Stimulated activated CD4-positive, alpha-beta T cell treated with anti-CD3 and anti-CD28 coated beads, TNF-alpha, amount 100 ng/mL, for 4 hours (primary cell): ENCODE data around the gene DDX53.

Source experiments
- DNase-seq, 3 experiments: peaks; one replicate each; pipeline ENCODE4 v3.0.0-alpha.2; 2020; ENCODE audit warnings: low read depth in 3 of 3

Gene DDX53

GRCh38 chrX:22999696-23000223, at the start of gene DDX53:
Gene DDX53 (plus strand): TSS chrX:22999960. CDS start chrX:23000058, 98 bp downstream.
- DNase-seq: no peak

DNA sequence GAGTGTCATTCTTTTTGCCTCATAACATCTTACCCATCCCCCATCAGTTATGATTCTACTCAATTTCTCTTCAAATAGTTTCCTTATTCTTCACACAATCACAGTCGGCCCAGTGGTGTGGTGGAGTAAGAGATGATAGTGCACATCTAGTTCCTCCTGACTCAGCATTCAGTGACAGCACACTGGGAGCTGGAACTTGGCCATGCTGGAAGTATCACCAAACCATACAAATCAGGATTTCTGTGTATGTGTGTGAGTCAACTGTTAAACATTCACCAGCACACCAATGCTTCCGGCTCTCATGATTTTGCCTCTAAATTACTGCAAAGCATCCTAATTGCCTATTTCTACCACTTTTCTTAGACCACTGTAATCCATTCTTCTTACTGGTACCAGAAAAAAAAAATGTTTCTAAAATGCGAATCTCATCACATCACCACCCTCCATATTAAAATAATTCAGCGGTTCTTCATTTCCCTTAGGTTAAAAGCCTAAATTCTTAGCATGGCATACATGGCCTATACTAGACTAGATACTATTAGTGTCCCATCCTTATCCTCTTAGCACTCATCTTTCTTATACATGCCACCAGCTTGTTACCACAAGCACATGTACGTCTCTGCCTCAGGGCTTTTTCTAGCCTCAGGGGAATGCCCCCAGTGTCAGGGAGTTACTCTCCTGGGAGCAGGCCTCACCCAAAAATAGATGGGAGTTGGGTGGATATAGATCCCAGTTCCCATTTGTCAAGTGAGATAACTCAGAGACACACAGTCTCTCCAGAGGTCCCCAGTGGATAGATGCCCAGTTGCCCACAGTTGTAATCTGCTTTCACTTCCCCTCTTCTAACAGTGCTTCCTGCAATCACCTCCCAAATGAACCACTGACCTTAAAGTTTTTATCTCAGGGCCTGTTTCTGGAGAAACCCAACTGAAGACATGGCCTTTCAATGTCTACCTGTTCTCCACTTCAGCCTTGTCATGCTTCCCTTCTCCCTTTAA, 49.2 kb upstream of the DDX53 start:
- DNase-seq: no peak

- no peak for DNase-seq
Observed at GRCh38 chrX:22952010-22952409, 47.8 kb upstream of the DDX53 start.

GRCh38 chrX:22958250-22958649, 41.5 kb upstream of the DDX53 start:
- no peak for DNase-seq

DNA sequence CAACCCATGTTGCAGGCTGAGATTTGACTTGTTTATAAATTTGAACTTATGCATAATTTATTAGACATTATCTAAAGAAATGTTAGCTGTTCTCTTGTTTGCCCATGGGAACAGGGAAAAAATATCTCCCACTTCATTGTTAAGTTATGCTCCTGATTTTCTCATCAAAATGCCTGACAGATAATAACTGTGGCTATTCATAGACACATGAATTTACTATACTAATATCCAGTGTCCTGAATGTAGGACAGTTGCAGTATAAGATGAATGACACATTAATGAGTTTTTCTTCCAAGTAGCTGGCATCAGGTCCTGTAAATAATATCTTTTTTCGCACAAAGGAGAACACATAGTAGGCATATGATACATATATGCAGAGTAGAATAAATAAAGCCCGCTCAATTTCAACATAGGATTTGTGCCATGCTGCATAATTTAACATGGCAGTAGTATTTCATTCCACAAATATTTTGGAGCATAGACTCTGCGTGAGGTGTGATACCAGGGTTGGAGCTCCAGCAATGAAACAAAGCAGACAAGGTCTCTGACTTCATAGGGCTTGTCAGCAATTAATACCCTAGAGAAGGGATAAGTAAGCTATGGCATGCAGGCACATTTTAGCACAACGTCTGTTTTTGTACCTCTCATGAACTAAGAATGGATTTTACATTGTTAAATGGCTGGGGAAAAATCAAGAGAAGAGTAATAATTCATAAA, 40.4 kb upstream of the DDX53 start:
- no peak for DNase-seq

GRCh38 chrX:22963196-22963595, 36.6 kb upstream of the DDX53 start:
- DNase-seq: no peak

- no peak for DNase-seq
Observed at GRCh38 chrX:22968494-22968893, 31.3 kb upstream of the DDX53 start.

DNA sequence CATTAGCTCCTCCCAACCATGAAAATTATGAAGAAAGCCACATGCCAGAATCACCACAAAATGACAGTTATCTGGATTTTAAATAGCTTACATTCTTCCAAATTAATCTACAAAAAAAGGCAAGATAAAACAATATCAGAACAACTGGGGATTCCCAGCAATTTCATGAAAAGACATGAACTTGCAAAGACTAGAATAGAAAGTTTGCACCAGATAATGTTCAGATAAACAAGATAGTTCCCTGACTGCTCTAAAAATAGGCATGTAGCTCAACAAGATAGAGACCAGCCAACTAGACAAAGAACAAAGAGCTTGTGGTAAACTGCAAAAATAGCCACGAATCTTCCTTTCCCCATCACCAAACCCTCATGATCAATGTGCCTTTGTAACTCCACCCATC, 30.3 kb upstream of the DDX53 start:
- DNase-seq: no peak

- DNase-seq: no peak
Observed at GRCh38 chrX:22970861-22971260, 28.9 kb upstream of the DDX53 start.

DNA sequence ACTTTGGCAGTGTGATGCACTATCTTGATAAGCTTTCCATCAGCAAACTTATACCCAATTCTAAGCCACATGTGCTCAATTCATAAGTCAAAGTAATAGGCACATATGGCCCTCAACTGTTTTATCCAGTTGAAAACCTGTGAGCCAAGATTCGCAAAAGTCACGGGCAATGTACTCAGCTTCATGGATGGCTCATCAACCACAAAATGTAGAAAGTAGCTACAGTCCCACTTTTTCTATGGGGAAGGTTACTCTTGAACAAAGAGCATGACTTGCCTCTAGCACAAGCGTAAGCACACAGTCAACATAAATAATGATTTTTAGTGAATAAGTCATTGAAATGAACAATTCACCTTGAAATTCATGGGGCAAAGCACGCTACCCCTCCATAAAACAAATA, 25.1 kb upstream of the DDX53 start:
- no peak for DNase-seq

DNA sequence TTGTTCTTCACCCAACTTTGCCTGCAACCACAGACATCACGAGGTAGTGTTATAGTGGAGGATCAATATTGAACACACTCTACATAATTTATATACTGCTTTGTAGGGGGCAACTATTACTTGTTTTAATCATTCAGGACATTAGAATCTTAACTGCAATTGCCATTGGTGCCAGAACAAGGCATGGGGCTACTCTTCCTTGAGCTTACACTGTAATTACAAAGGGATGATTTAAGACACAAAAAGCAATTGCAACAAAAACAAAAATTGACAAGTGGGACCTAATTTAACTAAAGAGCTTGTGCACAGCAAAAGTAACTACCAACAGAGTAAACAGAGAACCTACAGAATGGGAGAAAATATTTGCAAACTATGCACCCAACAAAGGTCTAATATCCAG, 24.0 kb upstream of the DDX53 start:
- DNase-seq: no peak

DNA sequence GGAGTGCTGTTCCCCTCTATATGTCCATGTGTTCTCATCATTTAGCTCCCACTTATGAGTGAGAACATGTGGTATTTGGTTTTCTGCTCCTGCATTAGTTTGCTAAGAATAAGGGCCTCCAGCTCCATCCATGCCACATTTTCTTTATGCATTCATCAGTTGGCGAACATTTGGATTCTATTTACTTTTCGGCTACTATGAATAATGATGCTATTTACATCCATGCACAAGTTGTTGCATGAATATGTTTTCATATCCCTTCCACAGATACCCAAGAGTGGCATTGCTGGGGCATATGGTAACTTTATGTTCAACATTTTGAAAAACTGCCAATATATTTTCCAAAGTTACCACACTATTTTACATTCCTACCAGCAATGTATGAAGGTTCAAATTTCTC, 13.8 kb upstream of the DDX53 start:
- no peak for DNase-seq

- no peak for DNase-seq
Observed at GRCh38 chrX:22987452-22987851, 12.3 kb upstream of the DDX53 start.

DNA sequence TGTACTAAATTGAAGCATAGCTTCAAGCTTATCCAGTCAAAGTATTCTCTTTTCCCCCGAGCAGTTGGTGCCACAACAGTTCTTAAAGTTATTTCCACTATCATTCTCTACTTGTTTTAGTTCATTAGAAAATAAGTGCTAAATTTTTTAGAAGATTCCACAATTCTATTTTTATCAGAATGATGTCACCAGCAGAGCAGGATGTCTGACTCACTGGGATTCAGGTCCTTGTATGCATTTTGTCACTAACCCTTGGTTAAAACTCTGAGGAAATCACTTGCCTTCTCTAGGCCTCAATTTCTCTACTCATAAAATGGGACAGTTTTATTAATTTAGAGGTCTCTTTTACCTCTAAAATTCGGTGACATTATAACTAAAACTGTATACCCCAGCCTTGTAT, 3.4 kb downstream of the DDX53 start:
- DNase-seq: no peak

- DNase-seq: no peak
Observed at GRCh38 chrX:23008431-23009099, 8.8 kb downstream of the DDX53 start.

GRCh38 chrX:23012162-23012561, 12.4 kb downstream of the DDX53 start:
- no peak for DNase-seq

GRCh38 chrX:23012636-23013035, 12.9 kb downstream of the DDX53 start:
- no peak for DNase-seq

DNA sequence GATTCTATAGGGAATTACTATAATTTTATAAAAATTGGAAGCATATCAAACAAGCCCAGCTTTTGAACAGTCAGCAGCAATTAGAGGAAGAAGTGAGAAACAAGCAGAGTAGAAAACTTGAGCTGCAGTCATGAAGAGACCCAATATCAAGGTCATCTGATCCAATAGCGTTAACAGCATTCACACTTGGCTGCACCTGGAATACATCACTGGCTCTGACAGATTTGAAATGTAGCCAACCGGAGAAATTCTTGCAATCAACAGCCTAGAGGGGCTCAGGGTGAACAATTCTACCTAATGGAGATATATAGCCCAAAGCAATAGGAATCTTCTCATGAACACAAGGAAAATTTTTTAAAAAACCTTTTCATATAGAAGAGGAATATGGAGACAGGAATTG, 13.6 kb downstream of the DDX53 start:
- DNase-seq: no peak

GRCh38 chrX:23031600-23031999, 31.8 kb downstream of the DDX53 start:
- DNase-seq: no peak

GRCh38 chrX:23035493-23035892, 35.7 kb downstream of the DDX53 start:
- DNase-seq: no peak

DNA sequence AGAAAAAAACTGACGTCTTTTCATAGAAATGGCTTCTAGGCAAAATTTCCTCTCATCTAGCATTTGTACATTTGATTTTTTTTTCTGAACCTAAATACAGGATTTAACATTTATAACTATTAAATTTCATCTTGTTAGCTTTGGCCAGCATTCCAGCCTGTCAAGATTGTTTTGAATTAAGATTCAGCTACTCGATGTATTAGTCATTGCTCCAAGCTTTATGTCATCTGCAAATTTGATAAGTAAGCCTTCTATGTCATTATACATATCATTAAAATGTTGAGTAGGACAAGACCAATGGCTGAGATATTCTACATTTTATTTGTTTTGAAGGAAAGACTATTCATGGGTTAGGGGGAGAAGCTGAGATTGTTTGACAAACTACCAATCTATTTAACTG, 46.7 kb downstream of the DDX53 start:
- DNase-seq: no peak
